Measurements from ENCODE around the gene ZNF691. TPM values are rescaled to one million over a fixed set of nuclear protein-coding genes. Genes with fewer than 3 reads are reported as not detected.
"Not testable (repeated sequence)": the region's sequence is repeated elsewhere in the genome, so short reads cannot be mapped to it uniquely, and the experiment has no call there.

Gene ZNF691
- total RNA-seq, 1 experiment from 2014 or later: 7.3 TPM

DNA sequence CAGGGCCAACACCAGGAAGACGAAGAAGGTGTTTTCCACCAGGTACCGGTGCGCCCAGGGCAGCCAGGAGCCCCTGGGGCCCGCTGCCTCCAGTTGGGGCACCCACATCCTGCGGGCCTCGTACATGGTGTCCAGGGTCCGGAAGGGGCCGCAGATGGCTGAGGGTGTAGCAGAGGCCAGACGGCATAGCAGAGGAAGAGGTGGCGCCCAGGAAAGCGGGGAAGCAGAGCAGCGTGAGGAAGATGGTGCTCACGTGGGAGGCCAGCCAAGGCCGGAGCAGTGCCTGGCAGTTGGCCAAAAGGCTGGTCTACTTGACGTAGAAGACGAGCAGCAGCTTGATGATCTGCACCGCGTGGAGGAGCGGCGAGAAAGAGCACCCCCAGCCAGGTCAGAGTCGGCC, 40.4 kb downstream of the ZNF691 start:
- no peaks in the 10 kb centered on the region for H3K9me3 ChIP-seq (replicated peaks)
- no peak for DNase-seq (ENCODE audit: low read depth in 1 of 2, low spot score in 2 of 2)

DNA sequence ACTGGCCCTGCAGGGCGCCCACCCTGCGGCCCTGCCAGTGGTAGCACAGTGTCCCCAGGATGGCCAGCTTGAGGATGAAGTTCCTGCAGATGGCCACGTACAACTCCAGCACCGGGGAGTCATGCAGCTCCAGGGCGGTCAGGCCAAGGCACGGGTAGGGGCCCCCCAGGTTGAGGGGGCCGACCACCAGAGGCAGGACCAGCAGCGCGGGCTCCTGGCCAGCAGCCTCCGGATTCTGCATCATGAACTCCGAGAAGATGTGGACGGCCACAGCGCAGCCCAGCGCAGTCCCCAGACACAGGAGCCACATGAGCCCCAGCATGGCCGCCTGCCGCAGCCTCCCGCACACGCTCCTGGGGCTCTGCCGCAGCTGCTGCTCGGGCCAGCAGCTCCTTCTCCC, 41.0 kb downstream of the ZNF691 start:
- H3K27ac ChIP-seq: no peak overlapping the region
- peaks cover 6% of the 10 kb centered on the region for H3K4me1 ChIP-seq (replicated peaks)
- peaks cover 5% of the 10 kb centered on the region; the same call in 1 of the 2 replicates for H3K27me3 ChIP-seq (replicated peaks)
- H3K36me3 ChIP-seq: no peaks in the 10 kb centered on the region
- no peaks in the 10 kb centered on the region for H3K9me3 ChIP-seq (replicated peaks)
- no peak for DNase-seq (ENCODE audit: low read depth in 1 of 2, low spot score in 2 of 2)
- H3K4me3 ChIP-seq: no peak overlapping the region

More for the DNA sequence above, 40.4 kb downstream of the ZNF691 start:
- Histone ChIP-seq H3K4me1 (replicated peaks) (peaks cover 6% of the 10 kb centered on the region), H3K36me3 (no peaks in the 10 kb centered on the region), H3K4me3 (no peak overlapping the region), H3K27me3 (replicated peaks) (peaks cover 5% of the 10 kb centered on the region; the same call in 1 of the 2 replicates), H3K27ac (no peak overlapping the region)

DNA sequence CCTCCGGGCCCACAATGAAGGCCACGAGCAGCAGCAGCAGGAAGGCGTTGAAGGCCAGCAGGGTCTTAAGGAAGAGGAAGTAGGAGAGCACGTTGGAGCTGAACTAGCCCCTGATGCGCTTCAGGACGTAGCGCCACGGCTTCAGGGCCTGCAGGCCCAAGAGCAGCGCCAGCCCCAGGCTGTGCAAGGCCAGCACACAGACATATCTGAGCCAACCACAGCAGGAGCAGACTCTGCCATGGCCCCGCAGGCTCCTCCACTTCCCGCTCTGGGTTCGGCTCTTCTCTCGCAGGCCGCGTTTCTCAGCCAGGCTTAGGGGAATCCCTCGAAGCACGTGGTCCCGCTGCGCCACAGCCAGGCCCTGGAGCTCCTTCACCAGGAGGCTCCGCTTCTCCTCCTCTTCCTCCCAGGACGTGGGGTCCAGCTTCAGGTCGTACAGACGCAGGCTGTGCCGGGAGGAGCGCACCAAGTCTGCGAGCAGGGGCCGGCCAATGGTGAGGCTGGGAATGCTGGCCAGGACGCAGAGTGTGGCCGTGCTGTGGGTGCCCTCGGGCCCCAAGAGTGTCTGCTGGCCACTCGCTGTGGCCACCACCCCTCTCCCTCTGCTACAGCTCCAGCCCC, 41.7 kb downstream of the ZNF691 start:
- Histone ChIP-seq H3K9me3 (replicated peaks) (no peaks in the 10 kb centered on the region), H3K36me3 (no peaks in the 10 kb centered on the region)
- no peak for DNase-seq (ENCODE audit: low read depth in 1 of 2, low spot score in 2 of 2)

DNA sequence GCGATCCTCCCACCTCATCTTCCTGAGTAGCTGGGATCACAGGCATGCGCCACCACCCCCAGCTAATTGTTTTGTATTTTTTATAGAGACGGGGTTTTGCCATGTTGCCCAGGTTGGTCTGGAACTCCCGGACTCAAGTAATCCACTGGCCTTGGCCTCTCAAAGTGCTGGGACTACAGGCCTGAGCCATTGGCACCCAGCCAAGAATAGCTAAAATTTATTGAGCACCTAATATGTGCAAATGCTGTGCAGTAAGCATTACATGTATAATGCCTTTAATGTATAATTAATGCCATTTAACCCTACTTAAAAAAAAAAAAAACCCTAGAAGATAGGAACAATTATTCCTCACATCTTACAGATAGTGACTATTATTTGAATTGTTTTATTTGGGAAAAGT, 42.9 kb downstream of the ZNF691 start:
- Histone ChIP-seq H3K36me3 (no peaks in the 10 kb centered on the region), H3K9me3 (replicated peaks) (no peaks in the 10 kb centered on the region), H3K4me3 (no peak overlapping the region), H3K4me1 (replicated peaks) (peaks cover 6% of the 10 kb centered on the region), H3K27ac (no peak overlapping the region), H3K27me3 (replicated peaks) (no peaks in the 10 kb centered on the region)
- no peak for DNase-seq (ENCODE audit: low read depth in 1 of 2, low spot score in 2 of 2)

More for the DNA sequence above, 41.7 kb downstream of the ZNF691 start:
- Histone ChIP-seq H3K4me1 (replicated peaks) (peaks cover 6% of the 10 kb centered on the region), H3K27me3 (replicated peaks) (no peaks in the 10 kb centered on the region), H3K27ac (no peak overlapping the region), H3K4me3 (no peak overlapping the region)

DNA sequence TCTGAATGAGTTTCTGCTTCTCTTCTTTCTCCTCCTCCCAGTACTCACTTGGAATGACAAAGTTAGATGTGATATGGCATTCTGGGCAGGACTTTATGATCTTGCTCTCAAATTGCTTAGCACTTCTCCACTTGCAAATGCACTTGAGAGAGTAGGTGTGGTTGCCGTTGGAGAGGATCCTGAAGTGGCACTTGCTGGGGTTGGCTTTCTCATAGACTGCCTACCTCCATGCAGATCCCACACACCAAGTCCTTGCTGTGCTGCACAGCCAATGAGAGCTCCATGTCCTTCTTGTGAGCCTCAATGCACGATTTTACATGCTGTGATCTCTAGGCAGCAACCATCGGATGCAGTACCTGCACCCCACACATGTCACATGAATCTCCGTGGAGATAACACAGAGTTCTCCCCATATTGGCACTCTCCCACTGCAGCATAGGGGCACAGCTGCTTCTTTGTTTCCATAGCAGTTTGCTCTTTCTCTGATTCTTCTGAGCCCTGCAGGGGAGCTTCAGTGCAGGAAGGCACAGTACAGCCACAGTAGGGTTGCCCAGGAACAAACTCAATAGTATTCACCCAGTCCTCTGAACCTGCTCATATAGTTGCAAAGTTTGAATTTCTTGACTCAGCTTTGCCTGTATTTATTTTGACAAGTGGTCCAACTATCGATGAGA, 45.2 kb downstream of the ZNF691 start:
- Histone ChIP-seq H3K36me3 (no peaks in the 10 kb centered on the region), H3K27ac (no peak overlapping the region), H3K4me1 (replicated peaks) (no peaks in the 10 kb centered on the region), H3K27me3 (replicated peaks) (no peaks in the 10 kb centered on the region), H3K4me3 (no peak overlapping the region), H3K9me3 (replicated peaks) (no peaks in the 10 kb centered on the region)
- no peak for DNase-seq (ENCODE audit: low read depth in 1 of 2, low spot score in 2 of 2)

DNA sequence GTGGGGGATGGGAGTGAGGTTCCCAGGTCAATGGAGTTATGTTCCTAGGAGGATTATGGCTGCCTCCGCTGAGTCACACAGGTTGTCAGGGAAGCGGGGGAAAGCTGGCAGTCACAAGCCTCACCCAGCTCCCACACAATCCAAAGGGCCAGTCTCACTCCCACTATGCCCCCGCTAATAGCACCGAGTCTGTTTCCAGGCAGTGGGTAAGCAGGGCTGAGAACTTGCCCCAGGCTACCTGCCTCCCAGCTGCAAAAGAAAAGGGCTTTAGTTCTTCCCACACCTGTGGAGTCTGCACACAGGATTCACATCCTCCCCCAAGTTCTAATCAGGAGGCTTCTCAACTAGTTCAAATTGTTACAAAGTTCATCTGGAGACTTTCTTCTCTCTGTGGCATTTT, 53.5 kb downstream of the ZNF691 start:
- not testable (repeated sequence) for H3K36me3 ChIP-seq; DNase-seq (ENCODE audit: low read depth in 1 of 2, low spot score in 2 of 2); H3K27me3 ChIP-seq (replicated peaks); H3K9me3 ChIP-seq (replicated peaks); H3K4me1 ChIP-seq (replicated peaks); H3K27ac ChIP-seq; H3K4me3 ChIP-seq

Other genes starting within 250 kb of the ZNF691 start
- 68.4 and 110 TPM in 2 replicates for gene PPIH, start 188.2 kb upstream of the ZNF691 start, total RNA-seq (2014; rRNA removed; shearing (Covaris generic))
- 838 and 1,346 TPM in 2 replicates for gene YBX1, start 164.2 kb upstream of the ZNF691 start, total RNA-seq (2014; rRNA removed; shearing (Covaris generic))
- gene CLDN19, start 106.4 kb upstream of the ZNF691 start, total RNA-seq (2014; rRNA removed; shearing (Covaris generic)): not detected in 2 replicates
- gene P3H1, start 79.6 kb upstream of the ZNF691 start, total RNA-seq (2014; rRNA removed; shearing (Covaris generic)): 182 and 295 TPM in 2 replicates
- 0.69 and 4.2 TPM in 2 replicates for gene C1orf50, start 79.4 kb upstream of the ZNF691 start, total RNA-seq (2014; rRNA removed; shearing (Covaris generic))
- gene TMEM269, start 61.6 kb upstream of the ZNF691 start, total RNA-seq (2014; rRNA removed; shearing (Covaris generic)): not detected in 2 replicates
- gene ERMAP, start 29.5 kb upstream of the ZNF691 start, total RNA-seq (2014; rRNA removed; shearing (Covaris generic)): 8.2 and 9.4 TPM in 2 replicates
- 46.6 and 48.0 TPM in 2 replicates for gene SVBP, start 29.2 kb upstream of the ZNF691 start, total RNA-seq (2014; rRNA removed; shearing (Covaris generic))
- 115 and 173 TPM in 2 replicates for gene SLC2A1, start 112.3 kb downstream of the ZNF691 start, total RNA-seq (2014; rRNA removed; shearing (Covaris generic))

All from SJSA1 (cell line).